ENCODE measurements around the gene LSR.

GRCh38 chr19:35294859-35295791, 46.3 kb downstream of the LSR start:
- TF ChIP-seq POLR2A (IDR thresholded peaks at IDR 0.05), result no peak
- no peak for TF ChIP-seq CTCF (IDR thresholded peaks at IDR 0.05)
- no peak for TF ChIP-seq POLR2AphosphoS5 (IDR thresholded peaks at IDR 0.05; ENCODE audit: insufficient read depth in 1 of 2, low read depth in 1 of 2)
